ENCODE results near the gene HOXA7.

HOXA7 gene

DNA sequence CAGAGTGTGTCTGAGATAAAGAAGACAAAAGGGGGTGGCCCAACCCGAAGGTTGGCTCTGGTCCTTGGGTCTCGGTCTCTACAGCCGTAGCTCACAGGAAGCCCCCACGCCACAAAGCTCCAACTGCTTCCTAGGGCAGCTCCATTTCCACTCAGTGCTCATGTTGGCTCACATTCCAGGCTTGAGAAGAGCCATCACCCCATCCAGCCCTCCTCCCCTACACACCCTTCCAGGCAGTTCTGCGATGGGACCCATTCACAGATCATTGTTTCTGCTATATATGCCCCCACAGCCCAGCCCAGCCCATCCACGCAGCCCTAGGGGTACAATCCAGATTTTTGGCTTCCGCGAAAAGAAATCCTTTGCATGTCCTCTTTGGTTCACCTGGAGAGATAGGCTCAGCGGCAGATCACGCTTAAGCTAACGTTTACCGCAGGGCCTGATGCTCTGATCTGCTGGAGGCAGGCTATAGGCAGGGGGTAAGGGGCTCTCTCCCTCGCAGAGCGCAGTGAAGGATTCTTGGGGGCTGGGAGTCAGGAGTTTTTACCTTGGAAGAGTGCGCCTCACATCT is 34.8 kb upstream of the HOXA7 start:
- Histone ChIP-seq H3K36me3 (ENCODE audit: control insufficient read depth, insufficient read depth, low read length) (no peaks in the 10 kb centered on the region), H3K9ac (ENCODE audit: low read depth, low read length) (no peak overlapping the region), H3K27me3 (ENCODE audit: control insufficient read depth, insufficient read depth, low read length) (peaks cover 100% of the 10 kb centered on the region), H3K4me3 (ENCODE audit: low read depth, low read length) (peak overlapping the region; percentile 26), H3K4me1 (ENCODE audit: control insufficient read depth, insufficient read depth, low read length) (peaks cover 5% of the 10 kb centered on the region), H3K9me3 (ENCODE audit: control insufficient read depth, insufficient read depth, low read length) (no peaks in the 10 kb centered on the region)

DNA sequence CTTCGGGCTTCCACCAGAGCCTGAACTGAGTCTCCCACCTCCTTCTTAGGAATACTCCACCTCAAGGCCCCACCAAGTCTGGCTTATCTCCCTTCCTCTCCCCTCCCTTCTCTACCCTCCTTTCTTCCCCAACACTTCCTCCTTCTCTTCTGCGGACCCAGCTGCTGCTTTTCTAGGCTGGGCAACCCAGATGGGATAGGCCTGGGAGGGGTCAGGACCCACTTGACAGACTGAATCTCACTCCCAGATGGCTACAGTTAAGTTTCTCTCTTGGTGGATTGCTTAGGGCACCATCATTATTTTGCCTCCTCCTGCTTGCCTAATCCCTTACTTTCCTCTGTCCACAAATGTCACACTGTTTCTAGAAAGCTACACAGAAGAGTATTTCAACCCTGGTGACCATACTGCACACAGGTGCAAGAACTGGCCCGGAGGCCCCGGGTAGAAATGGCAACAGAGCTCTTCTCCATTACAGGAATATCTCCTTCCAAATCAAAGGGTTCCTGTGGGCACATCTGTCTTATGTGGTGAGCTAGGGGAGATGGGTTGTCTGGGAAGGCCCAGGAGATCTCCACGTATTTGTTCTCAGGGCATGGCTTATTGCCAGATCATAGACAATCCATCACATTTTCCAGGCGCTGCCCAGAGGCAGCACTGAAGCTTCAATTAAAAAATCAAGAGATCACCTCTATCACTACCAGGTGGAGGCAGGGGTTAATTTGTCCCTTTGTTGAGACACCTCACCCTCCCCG is 33.7 kb upstream of the HOXA7 start:
- Histone ChIP-seq H3K4me1 (ENCODE audit: control insufficient read depth, insufficient read depth, low read length) (peaks cover 8% of the 10 kb centered on the region), H3K36me3 (ENCODE audit: control insufficient read depth, insufficient read depth, low read length) (no peaks in the 10 kb centered on the region), H3K27me3 (ENCODE audit: control insufficient read depth, insufficient read depth, low read length) (peaks cover 100% of the 10 kb centered on the region), H3K4me3 (ENCODE audit: low read depth, low read length) (peak overlapping the region; percentile 26), H3K9me3 (ENCODE audit: control insufficient read depth, insufficient read depth, low read length) (no peaks in the 10 kb centered on the region), H3K9ac (ENCODE audit: low read depth, low read length) (no peak overlapping the region)

DNA sequence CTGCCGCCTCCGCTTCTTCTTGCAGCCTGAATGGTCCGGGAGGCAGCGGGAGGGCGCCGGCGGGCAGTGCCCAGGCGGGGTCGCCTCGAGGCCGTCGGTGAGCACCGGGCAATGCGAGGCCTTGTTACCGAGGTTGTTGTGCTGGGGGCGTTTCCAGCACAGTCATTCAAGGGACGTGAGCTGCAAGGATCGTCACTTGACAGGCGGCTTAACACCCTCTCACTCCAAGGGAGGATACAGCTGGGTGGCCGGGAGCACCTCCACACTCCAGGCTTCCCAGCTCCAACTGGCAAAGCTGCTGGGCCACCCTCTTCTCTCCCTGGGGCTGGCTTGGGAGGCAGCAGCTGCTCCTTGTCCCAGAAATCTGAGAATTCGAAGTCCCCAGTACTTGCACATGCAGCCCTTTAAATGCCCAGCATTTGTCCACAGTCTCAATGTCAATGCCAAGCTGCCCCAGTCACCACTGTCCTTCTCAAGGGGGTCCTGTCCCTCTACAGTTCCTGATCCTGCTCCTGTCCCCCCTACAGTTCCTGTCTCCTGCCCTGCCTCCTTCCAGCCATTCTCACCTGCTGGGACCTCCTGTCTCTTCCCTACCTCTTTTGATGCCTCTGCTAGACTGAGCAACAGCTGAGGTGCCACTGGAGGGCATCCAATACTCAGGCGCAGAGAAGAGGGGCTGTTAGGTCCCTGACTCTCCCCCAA is 33.0 kb upstream of the HOXA7 start:
- peak overlapping the region; percentile 26 for H3K4me3 ChIP-seq (ENCODE audit: low read depth, low read length)
- H3K27me3 ChIP-seq (ENCODE audit: control insufficient read depth, insufficient read depth, low read length), result peaks cover 100% of the 10 kb centered on the region

GRCh38 chr7:27188386-27189294 is 32.2 kb upstream of the HOXA7 start:
- Histone ChIP-seq H3K27me3 (ENCODE audit: control insufficient read depth, insufficient read depth, low read length) (peaks cover 99% of the 10 kb centered on the region), H3K36me3 (ENCODE audit: control insufficient read depth, insufficient read depth, low read length) (no peaks in the 10 kb centered on the region), H3K4me1 (ENCODE audit: control insufficient read depth, insufficient read depth, low read length) (peaks cover 8% of the 10 kb centered on the region), H3K4me3 (ENCODE audit: low read depth, low read length) (peak overlapping the region; percentile 43), H3K9me3 (ENCODE audit: control insufficient read depth, insufficient read depth, low read length) (no peaks in the 10 kb centered on the region), H3K9ac (ENCODE audit: low read depth, low read length) (no peak overlapping the region)

More for the DNA sequence above, 33.0 kb upstream of the HOXA7 start:
- no peak overlapping the region for H3K9ac ChIP-seq (ENCODE audit: low read depth, low read length)
- no peaks in the 10 kb centered on the region for H3K36me3 ChIP-seq (ENCODE audit: control insufficient read depth, insufficient read depth, low read length)
- peaks cover 8% of the 10 kb centered on the region for H3K4me1 ChIP-seq (ENCODE audit: control insufficient read depth, insufficient read depth, low read length)
- no peaks in the 10 kb centered on the region for H3K9me3 ChIP-seq (ENCODE audit: control insufficient read depth, insufficient read depth, low read length)

- Histone ChIP-seq H3K9me3 (ENCODE audit: control insufficient read depth, insufficient read depth, low read length) (no peaks in the 10 kb centered on the region), H3K9ac (ENCODE audit: low read depth, low read length) (no peak overlapping the region), H3K4me1 (ENCODE audit: control insufficient read depth, insufficient read depth, low read length) (peaks cover 8% of the 10 kb centered on the region), H3K4me3 (ENCODE audit: low read depth, low read length) (peak overlapping the region; percentile 43), H3K27me3 (ENCODE audit: control insufficient read depth, insufficient read depth, low read length) (peaks cover 99% of the 10 kb centered on the region), H3K36me3 (ENCODE audit: control insufficient read depth, insufficient read depth, low read length) (no peaks in the 10 kb centered on the region)
Observed at GRCh38 chr7:27187475-27188385, 31.3 kb upstream of the HOXA7 start.

GRCh38 chr7:27186668-27187474 is 30.4 kb upstream of the HOXA7 start:
- Histone ChIP-seq H3K4me1 (ENCODE audit: control insufficient read depth, insufficient read depth, low read length) (peaks cover 8% of the 10 kb centered on the region), H3K4me3 (ENCODE audit: low read depth, low read length) (peak overlapping the region; percentile 26), H3K27me3 (ENCODE audit: control insufficient read depth, insufficient read depth, low read length) (peaks cover 99% of the 10 kb centered on the region), H3K36me3 (ENCODE audit: control insufficient read depth, insufficient read depth, low read length) (no peaks in the 10 kb centered on the region), H3K9me3 (ENCODE audit: control insufficient read depth, insufficient read depth, low read length) (no peaks in the 10 kb centered on the region), H3K9ac (ENCODE audit: low read depth, low read length) (no peak overlapping the region)

DNA sequence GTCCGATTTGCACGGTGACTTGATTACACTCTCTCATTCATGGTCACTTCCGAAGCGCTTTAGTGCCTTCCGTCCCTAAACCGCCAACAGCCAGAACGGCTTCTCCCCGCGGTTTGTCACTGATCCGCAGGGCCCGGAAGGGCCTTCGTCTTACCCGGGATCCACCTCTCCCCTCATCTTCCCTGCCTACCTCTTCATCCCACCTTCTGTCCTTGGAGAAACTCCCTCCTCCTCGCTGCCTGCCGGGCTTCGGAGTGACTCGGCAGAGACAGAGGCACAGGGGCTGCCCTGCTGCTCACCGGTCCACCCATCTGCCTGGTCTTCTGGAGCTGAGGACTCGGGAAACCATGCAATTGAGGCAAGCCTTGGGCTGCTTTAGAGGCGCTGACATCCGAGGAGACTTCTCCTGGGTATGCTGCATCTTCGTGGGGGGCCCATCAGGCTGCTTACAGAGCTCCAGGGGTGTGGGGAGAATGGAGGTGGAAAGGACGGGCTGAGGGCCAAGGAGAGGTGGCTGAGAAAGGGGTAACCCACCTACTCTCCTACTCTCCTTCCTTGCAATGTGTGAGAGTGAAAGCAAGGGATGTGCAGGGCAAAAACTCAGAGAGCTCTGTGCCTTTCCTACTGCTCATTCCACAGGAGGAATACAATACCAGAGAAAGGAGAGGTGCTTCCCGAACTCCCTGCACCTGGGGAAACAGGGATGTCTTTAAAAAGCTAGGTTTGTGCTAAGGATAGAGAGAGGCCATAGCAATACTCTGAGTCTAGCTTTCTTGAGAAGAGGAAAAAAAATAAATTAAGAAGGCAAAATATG is 29.6 kb upstream of the HOXA7 start:
- no peak overlapping the region for H3K9ac ChIP-seq (ENCODE audit: low read depth, low read length)
- H3K36me3 ChIP-seq (ENCODE audit: control insufficient read depth, insufficient read depth, low read length), result no peaks in the 10 kb centered on the region
- no peaks in the 10 kb centered on the region for H3K9me3 ChIP-seq (ENCODE audit: control insufficient read depth, insufficient read depth, low read length)
- peaks cover 8% of the 10 kb centered on the region for H3K4me1 ChIP-seq (ENCODE audit: control insufficient read depth, insufficient read depth, low read length)
- peak overlapping the region; percentile 4 for H3K4me3 ChIP-seq (ENCODE audit: low read depth, low read length)
- peaks cover 99% of the 10 kb centered on the region for H3K27me3 ChIP-seq (ENCODE audit: control insufficient read depth, insufficient read depth, low read length)

DNA sequence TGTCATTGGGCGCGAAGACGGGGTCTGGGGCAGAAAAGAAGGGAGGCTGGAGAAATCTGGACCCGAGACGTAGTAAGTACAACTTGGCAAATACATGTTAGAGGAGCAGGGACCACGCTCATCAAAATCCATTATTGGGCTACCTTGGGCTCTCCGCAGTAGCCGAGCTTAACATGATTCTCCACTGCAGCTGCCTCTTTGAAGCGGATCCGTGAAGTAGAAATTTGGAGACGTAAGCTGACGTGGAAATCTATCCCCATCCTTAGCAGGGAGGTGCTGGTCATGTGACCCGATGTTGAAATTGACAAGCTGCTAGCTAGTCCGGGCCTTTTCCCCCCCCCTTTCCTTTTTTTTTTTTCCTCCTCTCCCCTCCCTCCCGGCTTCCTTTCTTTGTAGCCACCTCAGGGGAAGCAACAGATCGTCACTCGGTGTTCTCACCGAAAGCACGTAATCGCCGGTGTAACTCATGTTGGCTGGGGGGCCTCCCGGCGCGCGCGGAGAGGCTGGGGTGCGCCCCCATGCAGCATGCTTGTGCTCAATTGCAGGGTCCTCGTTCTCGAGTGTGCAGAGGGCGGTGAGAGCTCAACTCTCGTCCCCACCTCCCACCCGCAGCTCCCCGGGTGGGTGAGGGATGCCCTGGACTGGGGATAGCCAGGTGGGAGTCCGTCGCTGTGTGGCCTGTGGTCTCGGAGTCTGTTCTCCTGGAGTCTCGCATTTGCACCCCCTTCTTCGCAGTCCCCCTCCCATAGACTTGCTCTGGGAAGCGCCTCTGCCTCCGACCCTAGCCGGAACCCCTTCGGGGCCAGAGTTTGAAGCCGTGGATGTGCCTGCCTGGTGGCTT is 28.8 kb upstream of the HOXA7 start, which contains the start of gene HOXA11:
Gene HOXA11, minus strand, starts transcription at position 220 of the 841 bp plus-strand sequence. Its CDS starts 88 bp downstream, at position 132.
- Histone ChIP-seq H3K27me3 (ENCODE audit: control insufficient read depth, insufficient read depth, low read length) (peaks cover 99% of the 10 kb centered on the region), H3K36me3 (ENCODE audit: control insufficient read depth, insufficient read depth, low read length) (no peaks in the 10 kb centered on the region), H3K4me1 (ENCODE audit: control insufficient read depth, insufficient read depth, low read length) (peaks cover 8% of the 10 kb centered on the region), H3K4me3 (ENCODE audit: low read depth, low read length) (peak within 1 kb of the TSS; percentile 4), H3K9me3 (ENCODE audit: control insufficient read depth, insufficient read depth, low read length) (no peaks in the 10 kb centered on the region), H3K9ac (ENCODE audit: low read depth, low read length) (no peak within 1 kb of the TSS)

GRCh38 chr7:27184337-27185012 is 28.0 kb upstream of the HOXA7 start:
- Histone ChIP-seq H3K4me3 (ENCODE audit: low read depth, low read length) (peak overlapping the region; percentile 4), H3K4me1 (ENCODE audit: control insufficient read depth, insufficient read depth, low read length) (peaks cover 8% of the 10 kb centered on the region), H3K9me3 (ENCODE audit: control insufficient read depth, insufficient read depth, low read length) (no peaks in the 10 kb centered on the region)

More at GRCh38 chr7:27184337-27185012, 28.0 kb upstream of the HOXA7 start:
- H3K9ac ChIP-seq (ENCODE audit: low read depth, low read length), result no peak overlapping the region
- no peaks in the 10 kb centered on the region for H3K36me3 ChIP-seq (ENCODE audit: control insufficient read depth, insufficient read depth, low read length)
- peaks cover 99% of the 10 kb centered on the region for H3K27me3 ChIP-seq (ENCODE audit: control insufficient read depth, insufficient read depth, low read length)
